HUES64 (cell line): ENCODE data around the gene WWOX.

Experiments used
- H3K27ac ChIP-seq: 2 replicates; pipeline ENCODE4 v1.7.0; 2013; ENCODE audit warnings: low read depth, low read length, inconsistent platforms
- H3K27me3 ChIP-seq: 2 replicates; pipeline ENCODE4 v1.6.1; 2013; ENCODE audit warnings: mild to moderate bottlenecking, low read length; ENCODE audit not compliant: insufficient read depth
- H3K36me3 ChIP-seq: 2 replicates; pipeline ENCODE4 v1.6.1; 2013; ENCODE audit warnings: mild to moderate bottlenecking, low read length; ENCODE audit not compliant: insufficient read depth
- H3K4me1 ChIP-seq: 2 replicates; pipeline ENCODE4 v1.6.1; 2013; ENCODE audit warnings: mild to moderate bottlenecking, low read length, moderate library complexity; ENCODE audit not compliant: insufficient read depth
- H3K4me3 ChIP-seq: 2 replicates; pipeline ENCODE4 v1.5.1; 2013; ENCODE audit warnings: mild to moderate bottlenecking, low read length, moderate library complexity
- H3K9ac ChIP-seq: 2 replicates; pipeline ENCODE4 v1.6.1; 2013; ENCODE audit warnings: mild to moderate bottlenecking, low read depth, low read length
- H3K9me3 ChIP-seq: 2 replicates; pipeline ENCODE4 v1.6.1; 2013; ENCODE audit warnings: low read depth, low read length; ENCODE audit not compliant: insufficient read depth
- WGBS: fragments of 150-250, 120-280 bp; methylation state at CpG from one replicate; pipeline ENCODE4 v1.1.7; 2013; ENCODE audit warnings: missing lambda C conversion rate; 5-methylcytosine and 5-hydroxymethylcytosine counted together

WWOX gene

GRCh38 chr16:79006206-79006605 lies 906.8 kb downstream of the WWOX start:
- no peak overlapping the region for H3K9ac ChIP-seq
- H3K27me3 ChIP-seq = no peaks in the 10 kb centered on the region
- no peaks in the 10 kb centered on the region for H3K36me3 ChIP-seq
- 96% methylated on average over 8 of the region's 8 CpGs for WGBS
- H3K9me3 ChIP-seq = no peaks in the 10 kb centered on the region
- no peak overlapping the region for H3K4me3 ChIP-seq
- peaks cover 5% of the 10 kb centered on the region for H3K4me1 ChIP-seq
- no peak overlapping the region for H3K27ac ChIP-seq

GRCh38 chr16:79006765-79007164 lies 907.3 kb downstream of the WWOX start:
- Histone ChIP-seq H3K9me3 (no peaks in the 10 kb centered on the region), H3K27me3 (no peaks in the 10 kb centered on the region), H3K27ac (no peak overlapping the region), H3K36me3 (no peaks in the 10 kb centered on the region), H3K4me1 (no peaks in the 10 kb centered on the region), H3K9ac (no peak overlapping the region), H3K4me3 (no peak overlapping the region)
- 75% methylated on average over 5 of the region's 5 CpGs for WGBS

DNA sequence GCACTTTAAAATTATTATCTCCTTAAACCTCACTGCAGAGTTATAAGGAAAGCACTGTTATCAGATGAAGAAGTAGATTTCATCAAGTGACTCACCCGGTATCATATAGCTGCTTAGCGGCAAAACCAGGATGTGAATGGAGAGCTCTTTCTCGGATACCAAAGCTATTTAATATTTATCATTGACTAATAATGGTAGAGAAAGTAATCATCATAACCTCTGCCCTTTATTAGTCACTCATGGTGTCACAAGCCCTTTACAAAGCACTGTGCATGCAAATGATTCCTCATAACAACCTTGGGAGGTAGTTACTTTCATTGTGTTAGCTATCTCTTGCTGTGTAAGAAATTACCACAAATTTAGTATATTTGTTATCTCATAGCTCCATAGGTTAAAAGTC lies 908.2 kb downstream of the WWOX start:
- Histone ChIP-seq H3K4me1 (no peaks in the 10 kb centered on the region), H3K27ac (no peak overlapping the region), H3K36me3 (no peaks in the 10 kb centered on the region), H3K9me3 (no peaks in the 10 kb centered on the region), H3K9ac (no peak overlapping the region), H3K27me3 (no peaks in the 10 kb centered on the region), H3K4me3 (no peak overlapping the region)
- WGBS = 100% methylated on average over 2 of the region's 3 CpGs

DNA sequence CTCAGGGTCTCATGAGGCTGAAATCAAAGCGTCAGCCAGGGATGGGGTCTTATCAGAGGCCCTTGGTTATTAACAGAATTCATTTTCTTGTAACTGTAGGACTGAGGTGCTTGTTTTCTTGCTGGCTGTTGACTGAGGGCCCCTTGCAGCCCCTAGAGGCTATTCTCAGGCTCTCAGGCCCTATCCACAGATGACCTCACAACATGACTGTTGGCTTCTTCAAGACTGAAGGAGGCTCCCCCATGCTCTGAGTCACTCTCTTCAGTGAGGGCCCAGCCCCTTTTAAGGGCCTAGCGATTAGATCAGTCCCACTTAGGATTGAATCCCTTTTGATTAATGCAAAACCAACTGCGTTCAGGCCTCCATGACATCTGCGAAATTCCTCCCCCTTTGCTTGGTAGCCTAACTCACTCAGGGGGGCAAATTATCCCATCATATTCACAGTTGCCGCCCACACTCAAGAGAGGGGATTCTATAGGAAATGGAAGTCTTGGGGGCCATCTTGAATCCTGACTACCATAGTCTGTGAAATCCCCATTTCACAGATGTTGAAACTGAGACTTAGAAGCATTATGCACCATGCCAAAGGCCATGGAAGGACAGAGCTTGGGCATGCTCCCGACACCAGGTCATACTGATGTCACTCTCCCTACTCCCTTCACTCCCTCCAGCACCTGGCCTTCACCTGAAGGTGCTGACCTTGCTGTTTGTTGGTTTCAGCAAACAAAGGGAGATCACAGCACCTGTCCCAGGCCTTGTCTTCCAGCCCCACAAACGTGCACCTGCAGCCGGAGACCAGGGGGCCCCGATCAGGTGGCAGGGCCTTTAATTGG lies 908.8 kb downstream of the WWOX start:
- Histone ChIP-seq H3K9ac (no peak overlapping the region), H3K27me3 (no peaks in the 10 kb centered on the region), H3K9me3 (no peaks in the 10 kb centered on the region), H3K4me1 (no peaks in the 10 kb centered on the region), H3K36me3 (no peaks in the 10 kb centered on the region), H3K4me3 (no peak overlapping the region), H3K27ac (no peak overlapping the region)
- 89% methylated on average over 8 of the region's 9 CpGs for WGBS

DNA sequence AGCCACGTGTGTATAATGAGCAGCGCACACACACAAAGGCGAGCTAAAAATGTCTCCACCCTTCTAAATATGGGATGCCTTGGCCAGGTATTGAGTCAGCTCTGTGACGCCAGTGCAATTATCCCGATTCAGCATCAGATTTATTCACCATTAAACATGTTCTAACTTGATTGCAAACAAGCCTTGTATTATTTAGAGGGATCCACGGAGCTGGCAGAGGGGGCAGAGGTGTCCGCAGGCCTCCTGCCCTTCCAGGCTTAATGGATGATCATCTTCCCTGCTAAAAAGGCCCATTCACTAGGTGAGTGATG lies 909.4 kb downstream of the WWOX start:
- Histone ChIP-seq H3K27ac (no peak overlapping the region), H3K27me3 (no peaks in the 10 kb centered on the region)
- 88% methylated on average over 7 of the region's 7 CpGs for WGBS

DNA sequence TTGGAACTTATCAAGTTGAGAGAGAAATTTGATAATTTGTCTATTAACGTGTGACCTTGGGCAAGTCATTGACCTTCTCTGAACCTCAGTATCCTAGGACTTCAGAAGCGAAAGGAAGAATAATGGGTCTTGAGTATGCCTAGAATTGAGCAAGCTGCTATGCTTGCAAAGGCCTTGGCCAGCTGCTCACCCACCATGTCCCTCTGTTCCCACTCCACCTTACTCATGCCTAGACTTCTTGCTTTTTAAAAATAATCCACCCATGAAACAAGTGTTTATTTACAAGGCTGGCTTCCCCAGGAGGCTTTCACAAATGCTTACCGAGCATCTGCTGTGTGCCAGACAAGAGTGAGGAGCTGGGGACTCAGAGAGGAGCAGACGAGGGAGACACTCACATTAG lies 910.4 kb downstream of the WWOX start:
- no peak overlapping the region for H3K27ac ChIP-seq
- no peaks in the 10 kb centered on the region for H3K27me3 ChIP-seq
- no peak overlapping the region for H3K4me3 ChIP-seq
- 92% methylated on average over 4 of the region's 4 CpGs for WGBS
- no peak overlapping the region for H3K9ac ChIP-seq
- no peaks in the 10 kb centered on the region for H3K36me3 ChIP-seq
- H3K9me3 ChIP-seq = no peaks in the 10 kb centered on the region
- no peaks in the 10 kb centered on the region for H3K4me1 ChIP-seq

More for the DNA sequence above, 909.4 kb downstream of the WWOX start:
- H3K4me3 ChIP-seq = no peak overlapping the region
- H3K4me1 ChIP-seq = no peaks in the 10 kb centered on the region
- H3K9ac ChIP-seq = no peak overlapping the region
- H3K9me3 ChIP-seq = no peaks in the 10 kb centered on the region
- no peaks in the 10 kb centered on the region for H3K36me3 ChIP-seq

DNA sequence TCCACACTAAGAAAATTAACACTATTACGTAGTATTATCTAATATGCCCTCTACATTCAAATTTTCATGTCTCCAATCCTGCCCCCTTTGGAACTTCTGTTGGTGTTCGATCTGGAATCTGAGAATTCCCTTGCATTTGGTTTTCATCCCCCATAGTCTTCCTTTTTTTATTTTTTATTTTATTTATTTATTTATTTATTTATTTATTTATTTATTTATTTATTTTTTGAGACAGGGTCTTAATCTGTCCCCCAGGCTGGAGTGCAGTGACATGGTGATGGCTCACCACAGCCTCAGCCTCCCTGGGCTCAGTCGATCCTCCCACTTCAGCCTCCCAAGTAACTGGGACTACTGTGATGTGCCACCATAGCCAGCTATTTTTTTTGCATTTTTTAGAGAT lies 911.8 kb downstream of the WWOX start:
- Histone ChIP-seq H3K4me3 (no peak overlapping the region), H3K9ac (no peak overlapping the region), H3K4me1 (no peaks in the 10 kb centered on the region), H3K27me3 (no peaks in the 10 kb centered on the region), H3K9me3 (no peaks in the 10 kb centered on the region), H3K36me3 (no peaks in the 10 kb centered on the region), H3K27ac (no peak overlapping the region)
- 99% methylated on average over 3 of the region's 3 CpGs for WGBS

- Histone ChIP-seq H3K27me3 (no peaks in the 10 kb centered on the region), H3K36me3 (no peaks in the 10 kb centered on the region), H3K4me3 (no peak overlapping the region), H3K9ac (no peak overlapping the region), H3K9me3 (no peaks in the 10 kb centered on the region), H3K4me1 (no peaks in the 10 kb centered on the region), H3K27ac (no peak overlapping the region)
- 91% methylated on average over 15 of the region's 15 CpGs for WGBS
Measured at GRCh38 chr16:79012671-79013434, 913.4 kb downstream of the WWOX start.

- WGBS = 93% methylated on average over 17 of the region's 17 CpGs
- Histone ChIP-seq H3K4me3 (no peak overlapping the region), H3K9me3 (no peaks in the 10 kb centered on the region), H3K27ac (no peak overlapping the region), H3K9ac (no peak overlapping the region), H3K4me1 (no peaks in the 10 kb centered on the region), H3K36me3 (no peaks in the 10 kb centered on the region), H3K27me3 (no peaks in the 10 kb centered on the region)
Measured at GRCh38 chr16:79013930-79014660, 914.6 kb downstream of the WWOX start.

DNA sequence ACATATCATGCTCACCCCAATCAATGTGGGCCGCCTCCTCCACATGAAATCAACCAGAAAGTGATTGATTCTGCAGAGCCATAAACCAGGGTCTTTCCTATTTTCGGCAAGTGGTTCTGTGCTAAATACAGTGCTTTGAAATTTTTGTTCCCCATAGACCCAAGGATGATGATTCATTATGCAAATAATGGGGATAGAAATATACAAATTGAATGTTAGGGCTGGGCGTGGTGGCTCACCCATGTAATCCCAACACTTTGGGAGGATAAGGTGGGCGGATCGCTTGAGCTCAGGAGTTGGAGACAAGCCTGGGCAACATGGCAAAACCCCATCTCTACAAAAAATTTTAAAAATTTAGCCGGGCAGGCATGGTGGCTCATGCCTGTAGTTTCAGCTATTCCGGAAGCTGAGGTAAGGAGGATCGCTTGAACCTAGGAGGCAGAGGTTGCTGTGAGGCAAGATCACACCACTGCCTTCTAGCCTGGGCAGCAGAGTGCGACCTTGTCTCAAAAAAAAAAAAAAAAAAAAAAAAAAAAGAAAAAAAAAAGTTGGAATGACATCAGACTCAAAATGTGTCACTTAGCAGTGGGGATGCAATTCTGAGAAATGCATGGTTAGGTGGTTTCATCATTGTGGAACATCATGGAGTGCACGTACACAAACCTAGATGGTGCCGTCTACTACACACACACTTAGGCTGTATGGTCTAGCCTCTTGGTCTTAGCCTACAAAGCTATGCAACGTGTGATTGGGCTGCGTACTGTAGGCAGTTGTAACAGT lies 919.4 kb downstream of the WWOX start:
- H3K4me1 ChIP-seq = no peaks in the 10 kb centered on the region
- WGBS = 96% methylated on average over 10 of the region's 13 CpGs

More for the DNA sequence above, 919.4 kb downstream of the WWOX start:
- Histone ChIP-seq H3K9ac (no peak overlapping the region), H3K27me3 (no peaks in the 10 kb centered on the region), H3K9me3 (no peaks in the 10 kb centered on the region), H3K27ac (no peak overlapping the region), H3K36me3 (no peaks in the 10 kb centered on the region), H3K4me3 (no peak overlapping the region)
